K562 (cell line): ENCODE data around the gene CEMP1. TPM values are rescaled to one million over a fixed set of nuclear protein-coding genes. Genes with fewer than 3 reads are reported as not detected.

ENCODE experiments used
- ARID2 ChIP-seq: fragments of 450-650 bp; IDR thresholded peaks from 2 replicates; pipeline ENCODE4 v1.6.1; 2017; ENCODE audit warnings: antibody characterized with exemption, mild to moderate bottlenecking
- ELF2 ChIP-seq: fragments of 250-450 bp; sonication (Bioruptor Pico); IDR thresholded peaks from 2 replicates; pipeline ENCODE4 v1.5.0; 2021; ENCODE audit warnings: mild to moderate bottlenecking
- ELK3 ChIP-seq: fragments of 450-650 bp; formaldehyde crosslinking; IDR thresholded peaks from 2 replicates; pipeline ENCODE4 v1.4.0; 2020; ENCODE audit warnings: mild to moderate bottlenecking
- ETV6 ChIP-seq, 3 experiments: fragments of 150-350 bp in 1 of 3; sonication (generic) in 1 of 3; formaldehyde crosslinking in 1 of 3; IDR thresholded peaks; 2 replicates each; pipeline versions ENCODE4 v1.6.1 to v1.8.0; 2014 to 2022; ENCODE audit warnings: borderline replicate concordance in 2 of 3, low read depth in 2 of 3, antibody characterized with exemption in 1 of 3, low read length in 1 of 3, mild to moderate bottlenecking in 1 of 3, missing genetic modification reagents in 1 of 3
- HINFP ChIP-seq: fragments of 450-650 bp; conservative IDR thresholded peaks from 2 replicates; pipeline ENCODE4 v1.6.1; 2016; ENCODE audit warnings: missing genetic modification characterization, low read depth, mild to moderate bottlenecking, control low read depth, missing compliant biosample characterization
- KLF10 ChIP-seq: fragments of 250-450 bp; sonication (Bioruptor Pico); IDR thresholded peaks from 2 replicates; pipeline ENCODE4 v1.6.1; 2021; ENCODE audit warnings: matching md5 sums
- LARP7 ChIP-seq: fragments of 450-650 bp; IDR thresholded peaks from 2 replicates; pipeline ENCODE4 v1.6.1; 2016
- MCM7 ChIP-seq, 2 experiments: fragments of 450-650 bp; IDR thresholded peaks; 2 replicates each; pipeline ENCODE4 v1.6.1; 2016 to 2018
- PHB2 ChIP-seq: fragments of 450-650 bp; IDR thresholded peaks from 2 replicates; pipeline ENCODE4 v1.6.1; 2017; ENCODE audit warnings: low read depth
- TAF1 ChIP-seq: IDR thresholded peaks from 2 replicates; pipeline ENCODE4 v1.6.1; 2011; ENCODE audit warnings: mild to moderate bottlenecking, low read length, moderate library complexity; ENCODE audit not compliant: insufficient read depth, control insufficient read depth, severe bottlenecking; ENCODE audit errors: extremely low read depth
- TCFL5 ChIP-seq: fragments of 250-450 bp; sonication (Bioruptor Pico); conservative IDR thresholded peaks from 2 replicates; pipeline ENCODE4 v1.6.1; 2021; ENCODE audit warnings: mild to moderate bottlenecking, moderate library complexity, matching md5 sums
- TFE3 ChIP-seq: fragments of 450-650 bp; formaldehyde crosslinking; IDR thresholded peaks from 2 replicates; pipeline ENCODE4 v1.4.0; 2020; ENCODE audit warnings: mild to moderate bottlenecking, mixed read lengths
- XRCC5 ChIP-seq: fragments of 200-400 bp; formaldehyde crosslinking; IDR thresholded peaks from 2 replicates; pipeline ENCODE4 v1.6.1; 2017; ENCODE audit warnings: low read depth, mild to moderate bottlenecking, low read length
- ZFP1 ChIP-seq: fragments of 450-650 bp; formaldehyde crosslinking; IDR thresholded peaks from 2 replicates; pipeline ENCODE4 v1.4.0; 2020; ENCODE audit warnings: mild to moderate bottlenecking, mixed read lengths
- ZNF695 ChIP-seq: fragments of 450-650 bp; formaldehyde crosslinking; IDR thresholded peaks from 2 replicates; pipeline ENCODE4 v1.4.0; 2020; ENCODE audit warnings: mild to moderate bottlenecking, moderate library complexity
- polyA plus RNA-seq, 8 experiments: library from polyadenylated mRNA; depleted of rRNA in 4 of 8; stranded (reverse) in 5 of 8; unstranded in 3 of 8; fragments of >200 nt; fragmentation: Nextera tagmentation in 2 of 8; fragmentation: Illumina TruSeq in 1 of 8; extraction: Ambion mirVana in 2 of 8; extraction: Trizol in 1 of 8; gene quantifications; 2 replicates each; pipeline versions ENCODE4 v1.2.1 to v1.2.3, GENCODE V29; 2011 to 2014; ENCODE audit warnings: inconsistent platforms in 1 of 8, missing spikeins in 1 of 8
- total RNA-seq, 7 experiments: library from RNA; depleted of rRNA in 6 of 7; stranded (reverse); fragments of >200 nt in 6 of 7; fragmentation: Illumina TruSeq in 2 of 7; extraction: Trizol in 2 of 7; gene quantifications; 2 replicates each; pipeline versions ENCODE4 v1.2.1 to v1.2.3, GENCODE V29; 2011 to 2021; ENCODE audit warnings: low replicate concordance in 1 of 7
- TF ChIP-seq, protein P1 (sequence below): sonication (generic); formaldehyde crosslinking; IDR thresholded peaks from 2 replicates; pipeline ENCODE4 v1.8.1; 2023; ENCODE audit warnings: mild to moderate bottlenecking, missing genetic modification reagents
- TF ChIP-seq, protein P2 (sequence below): fragments of 250-450 bp; sonication (Bioruptor Pico); IDR thresholded peaks from 2 replicates; pipeline ENCODE4 v1.5.0; 2021

The CEMP1 gene
- total and polyA plus RNA-seq, 9 of the 15 experiments (the other 6 are each of a cell fraction or from before 2014, with no cell fraction given), result 0.05 to 0.45 TPM; not detected in 7

DNA sequence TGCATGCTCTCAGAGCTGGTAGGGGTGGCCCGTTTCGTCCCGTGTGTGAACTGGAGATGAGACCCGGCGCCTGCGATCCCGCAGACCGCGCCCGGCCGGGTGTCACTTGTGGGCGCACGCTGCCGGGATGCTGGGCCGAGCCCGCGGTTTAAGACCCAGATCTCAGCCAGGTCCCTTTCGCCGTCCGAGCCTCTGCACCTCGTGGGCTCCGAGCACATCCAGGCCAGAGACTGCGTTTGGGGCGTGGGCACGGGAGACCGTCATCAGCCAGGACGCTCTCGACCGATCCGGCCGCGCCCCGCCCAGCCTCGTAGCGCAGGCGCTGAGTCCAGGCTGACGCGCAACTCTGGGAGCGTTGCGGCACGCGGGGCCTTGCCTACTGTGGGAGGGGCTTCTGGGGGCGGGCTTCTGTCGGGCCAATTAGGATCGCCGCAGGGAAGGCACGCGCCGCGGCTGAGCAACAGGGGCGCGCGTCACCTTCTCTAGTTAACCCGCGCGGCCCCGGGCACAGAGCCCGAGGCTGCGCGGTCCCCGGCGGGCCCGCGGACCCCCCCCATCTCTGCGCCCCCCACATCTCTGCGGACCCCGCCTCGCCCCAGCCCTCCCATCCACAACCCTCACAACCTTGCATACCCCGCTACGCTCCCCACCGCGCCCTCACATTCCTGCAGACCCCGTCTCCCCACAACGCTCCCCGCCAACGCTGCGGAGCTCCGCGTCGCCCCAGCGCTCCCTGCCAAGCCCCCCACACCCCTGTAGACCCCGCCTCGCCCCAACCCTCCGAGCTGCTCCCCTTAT lies 687 bp upstream of the CEMP1 start (continued):
- TF ChIP-seq TFE3 (CRISPR knock-in tag) (no peak), TAF1 (peak; percentile 47), HINFP (tag) (no peak), TCFL5 (CRISPR knock-in tag) (no peak), ELK3 (CRISPR knock-in tag) (no peak), ELF2 (CRISPR knock-in tag) (no peak), MCM7 (IDR thresholded peaks at IDR 0.05) (no peak), PHB2 (no peak), ZFP1 (CRISPR knock-in tag) (no peak), ZNF695 (no peak), ETV6 (IDR thresholded peaks at IDR 0.05; ENCODE audit: borderline replicate concordance in 1 of 2, low read depth in 2 of 2, low read length in 1 of 2) (no peak), ETV6 (CRISPR knock-in tag; IDR thresholded peaks at IDR 0.05; ENCODE audit: borderline replicate concordance) (no peak), LARP7 (no peak), XRCC5 (peak; percentile 32; the same call in 1 of the 2 replicates), KLF10 (no peak), ARID2 (no peak)
- TF ChIP-seq, protein P1, sequence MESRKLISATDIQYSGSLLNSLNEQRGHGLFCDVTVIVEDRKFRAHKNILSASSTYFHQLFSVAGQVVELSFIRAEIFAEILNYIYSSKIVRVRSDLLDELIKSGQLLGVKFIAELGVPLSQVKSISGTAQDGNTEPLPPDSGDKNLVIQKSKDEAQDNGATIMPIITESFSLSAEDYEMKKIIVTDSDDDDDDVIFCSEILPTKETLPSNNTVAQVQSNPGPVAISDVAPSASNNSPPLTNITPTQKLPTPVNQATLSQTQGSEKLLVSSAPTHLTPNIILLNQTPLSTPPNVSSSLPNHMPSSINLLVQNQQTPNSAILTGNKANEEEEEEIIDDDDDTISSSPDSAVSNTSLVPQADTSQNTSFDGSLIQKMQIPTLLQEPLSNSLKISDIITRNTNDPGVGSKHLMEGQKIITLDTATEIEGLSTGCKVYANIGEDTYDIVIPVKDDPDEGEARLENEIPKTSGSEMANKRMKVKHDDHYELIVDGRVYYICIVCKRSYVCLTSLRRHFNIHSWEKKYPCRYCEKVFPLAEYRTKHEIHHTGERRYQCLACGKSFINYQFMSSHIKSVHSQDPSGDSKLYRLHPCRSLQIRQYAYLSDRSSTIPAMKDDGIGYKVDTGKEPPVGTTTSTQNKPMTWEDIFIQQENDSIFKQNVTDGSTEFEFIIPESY, result peak; percentile 76
- TF ChIP-seq, protein P2, sequence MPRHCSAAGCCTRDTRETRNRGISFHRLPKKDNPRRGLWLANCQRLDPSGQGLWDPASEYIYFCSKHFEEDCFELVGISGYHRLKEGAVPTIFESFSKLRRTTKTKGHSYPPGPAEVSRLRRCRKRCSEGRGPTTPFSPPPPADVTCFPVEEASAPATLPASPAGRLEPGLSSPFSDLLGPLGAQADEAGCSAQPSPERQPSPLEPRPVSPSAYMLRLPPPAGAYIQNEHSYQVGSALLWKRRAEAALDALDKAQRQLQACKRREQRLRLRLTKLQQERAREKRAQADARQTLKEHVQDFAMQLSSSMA (CRISPR knock-in tag), result 0 out of 2 replicates have a peak, but pooled peaks have one; percentile 3
